ENCODE data around the gene TMEM150C. TPM values are rescaled to one million over a fixed set of nuclear protein-coding genes. Genes with fewer than 3 reads are reported as not detected.

Gene TMEM150C
- total RNA-seq, 1 experiment from 2014 or later: 2.7 TPM

DNA sequence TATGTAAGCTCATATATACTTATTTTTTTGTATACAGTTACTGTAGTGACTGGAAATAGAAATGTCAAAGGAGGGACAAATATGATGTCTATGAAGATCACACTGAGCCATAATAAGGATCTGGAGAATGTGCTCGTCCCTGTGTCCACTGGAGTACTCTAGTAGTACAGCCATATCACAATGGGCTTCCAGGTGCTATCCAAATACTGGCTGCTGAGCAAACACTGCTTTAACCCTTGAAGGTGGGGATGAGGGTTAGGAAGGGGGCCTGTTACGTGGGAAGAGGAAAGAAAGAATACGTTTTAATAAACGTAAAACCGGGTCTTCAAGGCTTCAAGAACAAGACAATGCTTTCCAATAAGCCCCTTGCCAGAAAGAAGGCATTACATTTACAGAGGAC lies 29.8 kb upstream of the TMEM150C start:
- no peak overlapping the region for H3K4me3 Mint-ChIP-seq
- CTCF ChIA-PET: interaction anchor here (1.0 to 1.5 kb wide), 2 partner anchors 129 to 147 kb away, joined by 3 to 4 read pairs; no protein-coding TSS in a partner anchor
- POLR2A ChIA-PET: no interaction called here
- peak; percentile 56 for ATAC-seq
- H3K9me3 Mint-ChIP-seq: no peaks in the 10 kb centered on the region
- peak overlapping the region; percentile 26; the same call in 1 of the 2 replicates for H3K27ac Mint-ChIP-seq
- no peaks in the 10 kb centered on the region for H3K36me3 Mint-ChIP-seq
- no peak for DNase-seq (ENCODE audit: low spot score)
- TF ChIP-seq ZBTB21 (CRISPR knock-in tag; IDR thresholded peaks at IDR 0.05; ENCODE audit: borderline replicate concordance): no peak
- TF ChIP-seq EMX1 (CRISPR knock-in tag; IDR thresholded peaks at IDR 0.05): no peak
- no peak for TF ChIP-seq NR3C1 (CRISPR knock-in tag; conservative IDR thresholded peaks at IDR 0.05; ENCODE audit: low read depth)
- TF ChIP-seq, protein P1, sequence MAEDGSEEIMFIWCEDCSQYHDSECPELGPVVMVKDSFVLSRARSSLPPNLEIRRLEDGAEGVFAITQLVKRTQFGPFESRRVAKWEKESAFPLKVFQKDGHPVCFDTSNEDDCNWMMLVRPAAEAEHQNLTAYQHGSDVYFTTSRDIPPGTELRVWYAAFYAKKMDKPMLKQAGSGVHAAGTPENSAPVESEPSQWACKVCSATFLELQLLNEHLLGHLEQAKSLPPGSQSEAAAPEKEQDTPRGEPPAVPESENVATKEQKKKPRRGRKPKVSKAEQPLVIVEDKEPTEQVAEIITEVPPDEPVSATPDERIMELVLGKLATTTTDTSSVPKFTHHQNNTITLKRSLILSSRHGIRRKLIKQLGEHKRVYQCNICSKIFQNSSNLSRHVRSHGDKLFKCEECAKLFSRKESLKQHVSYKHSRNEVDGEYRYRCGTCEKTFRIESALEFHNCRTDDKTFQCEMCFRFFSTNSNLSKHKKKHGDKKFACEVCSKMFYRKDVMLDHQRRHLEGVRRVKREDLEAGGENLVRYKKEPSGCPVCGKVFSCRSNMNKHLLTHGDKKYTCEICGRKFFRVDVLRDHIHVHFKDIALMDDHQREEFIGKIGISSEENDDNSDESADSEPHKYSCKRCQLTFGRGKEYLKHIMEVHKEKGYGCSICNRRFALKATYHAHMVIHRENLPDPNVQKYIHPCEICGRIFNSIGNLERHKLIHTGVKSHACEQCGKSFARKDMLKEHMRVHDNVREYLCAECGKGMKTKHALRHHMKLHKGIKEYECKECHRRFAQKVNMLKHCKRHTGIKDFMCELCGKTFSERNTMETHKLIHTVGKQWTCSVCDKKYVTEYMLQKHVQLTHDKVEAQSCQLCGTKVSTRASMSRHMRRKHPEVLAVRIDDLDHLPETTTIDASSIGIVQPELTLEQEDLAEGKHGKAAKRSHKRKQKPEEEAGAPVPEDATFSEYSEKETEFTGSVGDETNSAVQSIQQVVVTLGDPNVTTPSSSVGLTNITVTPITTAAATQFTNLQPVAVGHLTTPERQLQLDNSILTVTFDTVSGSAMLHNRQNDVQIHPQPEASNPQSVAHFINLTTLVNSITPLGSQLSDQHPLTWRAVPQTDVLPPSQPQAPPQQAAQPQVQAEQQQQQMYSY (CRISPR knock-in tag; IDR thresholded peaks at IDR 0.05): no peak
- no peak for TF ChIP-seq MYBL2 (CRISPR knock-in tag; IDR thresholded peaks at IDR 0.05)
- TF ChIP-seq TEAD4 (CRISPR knock-in tag; IDR thresholded peaks at IDR 0.05): no peak
- TF ChIP-seq FOXJ3 (CRISPR knock-in tag; IDR thresholded peaks at IDR 0.05; ENCODE audit: borderline replicate concordance): no peak
- no peaks in the 10 kb centered on the region for H3K27me3 Mint-ChIP-seq (ENCODE audit: low read depth)
- H3K4me1 Mint-ChIP-seq: peaks cover 48% of the 10 kb centered on the region

DNA sequence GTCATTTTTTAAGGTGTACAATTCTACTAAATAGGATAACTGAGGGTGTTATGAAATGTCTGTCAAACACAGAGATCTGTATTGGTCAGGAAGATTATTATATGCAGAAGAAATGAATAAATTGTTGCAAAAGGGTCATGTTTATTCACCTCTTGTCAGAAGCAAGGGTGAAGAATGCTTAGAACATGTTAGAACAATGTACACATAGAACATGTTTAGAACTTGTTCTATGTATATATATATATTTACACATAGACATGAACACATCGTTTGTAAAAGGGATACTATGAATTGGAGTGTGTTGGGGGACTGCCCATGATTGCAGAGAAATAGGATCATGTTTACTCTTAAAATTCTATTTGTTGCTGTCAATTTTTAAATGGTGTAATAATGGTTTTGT lies 28.0 kb upstream of the TMEM150C start:
- Mint-ChIP-seq H3K36me3 (no peaks in the 10 kb centered on the region), H3K27me3 (ENCODE audit: low read depth) (no peaks in the 10 kb centered on the region), H3K4me1 (peaks cover 66% of the 10 kb centered on the region), H3K27ac (no peak overlapping the region), H3K4me3 (no peak overlapping the region), H3K9me3 (no peaks in the 10 kb centered on the region)
- ATAC-seq (no peak), DNase-seq (ENCODE audit: low spot score) (no peak)
- ChIA-PET CTCF (interaction anchor here (1.3 kb wide), 1 partner anchor 9 kb away, joined by 3 read pairs; no protein-coding TSS in a partner anchor), POLR2A (no interaction called here)
- TF ChIP-seq, protein P2, sequence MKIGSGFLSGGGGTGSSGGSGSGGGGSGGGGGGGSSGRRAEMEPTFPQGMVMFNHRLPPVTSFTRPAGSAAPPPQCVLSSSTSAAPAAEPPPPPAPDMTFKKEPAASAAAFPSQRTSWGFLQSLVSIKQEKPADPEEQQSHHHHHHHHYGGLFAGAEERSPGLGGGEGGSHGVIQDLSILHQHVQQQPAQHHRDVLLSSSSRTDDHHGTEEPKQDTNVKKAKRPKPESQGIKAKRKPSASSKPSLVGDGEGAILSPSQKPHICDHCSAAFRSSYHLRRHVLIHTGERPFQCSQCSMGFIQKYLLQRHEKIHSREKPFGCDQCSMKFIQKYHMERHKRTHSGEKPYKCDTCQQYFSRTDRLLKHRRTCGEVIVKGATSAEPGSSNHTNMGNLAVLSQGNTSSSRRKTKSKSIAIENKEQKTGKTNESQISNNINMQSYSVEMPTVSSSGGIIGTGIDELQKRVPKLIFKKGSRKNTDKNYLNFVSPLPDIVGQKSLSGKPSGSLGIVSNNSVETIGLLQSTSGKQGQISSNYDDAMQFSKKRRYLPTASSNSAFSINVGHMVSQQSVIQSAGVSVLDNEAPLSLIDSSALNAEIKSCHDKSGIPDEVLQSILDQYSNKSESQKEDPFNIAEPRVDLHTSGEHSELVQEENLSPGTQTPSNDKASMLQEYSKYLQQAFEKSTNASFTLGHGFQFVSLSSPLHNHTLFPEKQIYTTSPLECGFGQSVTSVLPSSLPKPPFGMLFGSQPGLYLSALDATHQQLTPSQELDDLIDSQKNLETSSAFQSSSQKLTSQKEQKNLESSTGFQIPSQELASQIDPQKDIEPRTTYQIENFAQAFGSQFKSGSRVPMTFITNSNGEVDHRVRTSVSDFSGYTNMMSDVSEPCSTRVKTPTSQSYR (CRISPR knock-in tag; IDR thresholded peaks at IDR 0.05): no peak
- TF ChIP-seq SOX15 (CRISPR knock-in tag; IDR thresholded peaks at IDR 0.05) (no peak), CBFB (CRISPR knock-in tag; IDR thresholded peaks at IDR 0.05; ENCODE audit: low read depth) (no peak)
- TF ChIP-seq, protein P3, sequence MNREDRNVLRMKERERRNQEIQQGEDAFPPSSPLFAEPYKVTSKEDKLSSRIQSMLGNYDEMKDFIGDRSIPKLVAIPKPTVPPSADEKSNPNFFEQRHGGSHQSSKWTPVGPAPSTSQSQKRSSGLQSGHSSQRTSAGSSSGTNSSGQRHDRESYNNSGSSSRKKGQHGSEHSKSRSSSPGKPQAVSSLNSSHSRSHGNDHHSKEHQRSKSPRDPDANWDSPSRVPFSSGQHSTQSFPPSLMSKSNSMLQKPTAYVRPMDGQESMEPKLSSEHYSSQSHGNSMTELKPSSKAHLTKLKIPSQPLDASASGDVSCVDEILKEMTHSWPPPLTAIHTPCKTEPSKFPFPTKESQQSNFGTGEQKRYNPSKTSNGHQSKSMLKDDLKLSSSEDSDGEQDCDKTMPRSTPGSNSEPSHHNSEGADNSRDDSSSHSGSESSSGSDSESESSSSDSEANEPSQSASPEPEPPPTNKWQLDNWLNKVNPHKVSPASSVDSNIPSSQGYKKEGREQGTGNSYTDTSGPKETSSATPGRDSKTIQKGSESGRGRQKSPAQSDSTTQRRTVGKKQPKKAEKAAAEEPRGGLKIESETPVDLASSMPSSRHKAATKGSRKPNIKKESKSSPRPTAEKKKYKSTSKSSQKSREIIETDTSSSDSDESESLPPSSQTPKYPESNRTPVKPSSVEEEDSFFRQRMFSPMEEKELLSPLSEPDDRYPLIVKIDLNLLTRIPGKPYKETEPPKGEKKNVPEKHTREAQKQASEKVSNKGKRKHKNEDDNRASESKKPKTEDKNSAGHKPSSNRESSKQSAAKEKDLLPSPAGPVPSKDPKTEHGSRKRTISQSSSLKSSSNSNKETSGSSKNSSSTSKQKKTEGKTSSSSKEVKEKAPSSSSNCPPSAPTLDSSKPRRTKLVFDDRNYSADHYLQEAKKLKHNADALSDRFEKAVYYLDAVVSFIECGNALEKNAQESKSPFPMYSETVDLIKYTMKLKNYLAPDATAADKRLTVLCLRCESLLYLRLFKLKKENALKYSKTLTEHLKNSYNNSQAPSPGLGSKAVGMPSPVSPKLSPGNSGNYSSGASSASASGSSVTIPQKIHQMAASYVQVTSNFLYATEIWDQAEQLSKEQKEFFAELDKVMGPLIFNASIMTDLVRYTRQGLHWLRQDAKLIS (CRISPR knock-in tag; IDR thresholded peaks at IDR 0.05; ENCODE audit: borderline replicate concordance): no peak
- TF ChIP-seq, protein P4, sequence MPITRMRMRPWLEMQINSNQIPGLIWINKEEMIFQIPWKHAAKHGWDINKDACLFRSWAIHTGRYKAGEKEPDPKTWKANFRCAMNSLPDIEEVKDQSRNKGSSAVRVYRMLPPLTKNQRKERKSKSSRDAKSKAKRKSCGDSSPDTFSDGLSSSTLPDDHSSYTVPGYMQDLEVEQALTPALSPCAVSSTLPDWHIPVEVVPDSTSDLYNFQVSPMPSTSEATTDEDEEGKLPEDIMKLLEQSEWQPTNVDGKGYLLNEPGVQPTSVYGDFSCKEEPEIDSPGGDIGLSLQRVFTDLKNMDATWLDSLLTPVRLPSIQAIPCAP (CRISPR knock-in tag; IDR thresholded peaks at IDR 0.05): no peak

All from WTC11 (cell line).